AG10803 (cell line): Measurements from ENCODE around the gene MRPL49.
"Not testable (repeated sequence)": the region's sequence is repeated elsewhere in the genome, so short reads cannot be mapped to it uniquely, and the experiment has no call there.

Experiments
- DNase-seq: peaks from one replicate; pipeline ENCODE4 v3.0.0; 2010; ENCODE audit warnings: low read depth
- H3K4me3 ChIP-seq: 2 replicates; pipeline ENCODE4 v1.5.1; 2011; ENCODE audit warnings: mild to moderate bottlenecking, low read length, control low read depth
- TF ChIP-seq, protein P1 (sequence below): conservative IDR thresholded peaks from 2 replicates; pipeline ENCODE4 v1.5.1; 2011; ENCODE audit warnings: mild to moderate bottlenecking, low read length, control low read depth, inconsistent platforms

The MRPL49 gene

DNA sequence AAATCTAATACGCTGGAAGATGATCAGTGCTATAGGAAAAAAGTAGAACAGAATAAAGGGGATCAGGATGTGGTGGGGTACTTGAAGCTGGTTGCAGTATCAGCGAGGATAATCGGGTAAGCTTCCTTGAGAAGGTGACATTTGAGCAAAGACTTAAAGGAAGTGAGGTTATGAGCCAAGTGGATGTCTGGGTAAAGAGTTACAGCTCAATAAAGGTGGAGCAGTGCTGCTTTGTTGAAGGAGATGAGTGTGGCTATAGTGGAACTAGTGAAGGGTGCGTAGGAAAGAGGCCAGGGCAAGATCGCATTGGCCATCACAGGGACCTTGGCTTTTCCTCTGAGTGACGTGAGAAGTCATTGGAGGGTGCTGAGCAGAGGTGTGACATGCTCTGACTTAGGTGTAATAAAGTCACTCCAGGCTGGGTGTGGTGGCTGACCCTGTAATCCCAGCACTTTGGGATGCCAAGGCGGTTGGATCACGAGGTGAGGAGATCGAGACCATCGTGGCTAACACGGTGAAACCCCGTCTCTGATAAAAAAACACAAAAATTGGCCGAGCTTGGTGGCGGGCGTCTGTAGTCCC is 14.5 kb downstream of the MRPL49 start:
- H3K4me3 ChIP-seq = no peak overlapping the region
- TF ChIP-seq, protein P1, sequence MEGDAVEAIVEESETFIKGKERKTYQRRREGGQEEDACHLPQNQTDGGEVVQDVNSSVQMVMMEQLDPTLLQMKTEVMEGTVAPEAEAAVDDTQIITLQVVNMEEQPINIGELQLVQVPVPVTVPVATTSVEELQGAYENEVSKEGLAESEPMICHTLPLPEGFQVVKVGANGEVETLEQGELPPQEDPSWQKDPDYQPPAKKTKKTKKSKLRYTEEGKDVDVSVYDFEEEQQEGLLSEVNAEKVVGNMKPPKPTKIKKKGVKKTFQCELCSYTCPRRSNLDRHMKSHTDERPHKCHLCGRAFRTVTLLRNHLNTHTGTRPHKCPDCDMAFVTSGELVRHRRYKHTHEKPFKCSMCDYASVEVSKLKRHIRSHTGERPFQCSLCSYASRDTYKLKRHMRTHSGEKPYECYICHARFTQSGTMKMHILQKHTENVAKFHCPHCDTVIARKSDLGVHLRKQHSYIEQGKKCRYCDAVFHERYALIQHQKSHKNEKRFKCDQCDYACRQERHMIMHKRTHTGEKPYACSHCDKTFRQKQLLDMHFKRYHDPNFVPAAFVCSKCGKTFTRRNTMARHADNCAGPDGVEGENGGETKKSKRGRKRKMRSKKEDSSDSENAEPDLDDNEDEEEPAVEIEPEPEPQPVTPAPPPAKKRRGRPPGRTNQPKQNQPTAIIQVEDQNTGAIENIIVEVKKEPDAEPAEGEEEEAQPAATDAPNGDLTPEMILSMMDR = no peak
- DNase-seq = no peak

DNA sequence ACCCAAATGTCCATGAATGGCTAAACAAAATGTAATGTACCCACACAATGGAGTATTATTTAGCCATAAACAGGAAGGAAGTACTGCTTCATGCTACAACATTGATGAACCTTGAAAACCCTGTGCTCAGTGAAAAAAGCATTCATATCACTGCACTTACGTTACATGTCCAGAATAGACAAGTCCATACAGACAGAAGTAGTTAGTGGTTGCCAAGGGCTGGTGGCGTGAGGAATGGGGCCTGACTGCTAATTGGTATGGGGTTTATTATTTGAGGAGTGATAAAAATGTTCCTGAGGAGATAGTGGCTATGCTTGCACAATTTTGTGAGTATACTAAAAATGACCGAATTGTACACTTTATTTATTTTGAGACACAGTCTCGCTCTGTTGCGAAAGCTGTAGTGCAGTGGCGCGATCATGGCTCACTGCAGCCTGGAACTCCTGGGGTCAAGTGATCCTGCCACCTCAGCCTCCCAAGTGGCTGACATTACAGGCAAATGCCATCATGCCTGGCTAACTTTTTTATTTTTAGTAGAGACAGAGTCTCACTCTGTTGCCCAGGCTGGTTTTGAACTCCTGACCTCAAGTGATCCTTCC is 19.9 kb downstream of the MRPL49 start:
- no peak overlapping the region for H3K4me3 ChIP-seq
- TF ChIP-seq, protein P1 = no peak
- DNase-seq = no peak

DNA sequence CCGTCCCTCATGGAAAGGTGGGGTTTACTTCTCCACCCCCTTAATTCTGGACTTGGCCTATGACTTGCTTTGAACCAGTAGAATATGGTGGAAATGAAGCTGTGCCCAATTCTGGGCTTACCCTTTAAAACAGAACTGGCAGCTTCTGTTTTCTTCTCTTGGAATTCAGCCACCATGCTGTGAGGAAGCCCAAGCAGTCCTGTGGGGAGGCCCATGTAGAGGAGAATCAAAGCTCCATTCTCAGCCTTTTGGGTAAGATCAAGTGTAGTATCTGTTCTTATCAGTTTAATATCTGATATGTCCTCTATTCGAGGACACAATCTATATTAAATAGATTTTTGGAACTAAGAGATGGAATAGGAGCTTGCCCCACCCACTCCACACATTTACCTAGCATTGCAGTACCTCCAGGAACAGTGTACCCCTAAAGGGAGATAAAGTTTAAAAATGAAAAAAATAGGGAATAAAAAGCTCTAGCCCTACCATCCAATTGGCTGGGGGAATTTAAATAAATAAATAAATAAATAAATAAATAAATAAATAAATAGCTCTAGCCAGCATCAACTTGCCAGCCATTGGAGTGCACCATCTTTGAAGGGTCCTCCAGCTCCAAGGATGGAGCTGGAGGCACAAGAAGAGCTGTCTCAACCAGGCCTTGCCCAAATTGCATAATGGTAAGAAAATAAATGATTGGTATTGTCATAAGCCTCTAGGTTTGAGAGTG is 25.4 kb downstream of the MRPL49 start:
- TF ChIP-seq, protein P1 = no peak
- H3K4me3 ChIP-seq = no peak overlapping the region
- no peak for DNase-seq

DNA sequence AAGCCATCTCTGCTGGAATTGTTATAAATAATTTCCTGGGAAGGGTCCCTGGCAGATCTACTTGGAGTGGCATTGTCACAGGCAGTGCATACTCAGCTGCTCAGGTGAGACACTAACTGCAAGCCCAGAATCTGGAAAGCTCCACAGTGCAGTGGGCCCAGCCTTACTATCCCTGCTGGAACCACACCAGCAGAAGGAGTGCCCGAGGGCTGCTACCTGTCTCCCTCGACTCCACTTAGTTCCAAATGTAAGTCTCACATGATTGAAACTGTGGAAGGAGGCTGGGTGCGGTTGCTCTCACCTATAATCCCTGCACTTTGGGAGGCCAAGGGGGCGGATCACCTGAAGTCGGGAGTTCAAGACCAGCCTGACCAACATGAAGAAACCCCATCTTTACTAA is 26.5 kb downstream of the MRPL49 start:
- no peak for DNase-seq
- TF ChIP-seq, protein P1 = no peak
- H3K4me3 ChIP-seq = no peak overlapping the region

DNA sequence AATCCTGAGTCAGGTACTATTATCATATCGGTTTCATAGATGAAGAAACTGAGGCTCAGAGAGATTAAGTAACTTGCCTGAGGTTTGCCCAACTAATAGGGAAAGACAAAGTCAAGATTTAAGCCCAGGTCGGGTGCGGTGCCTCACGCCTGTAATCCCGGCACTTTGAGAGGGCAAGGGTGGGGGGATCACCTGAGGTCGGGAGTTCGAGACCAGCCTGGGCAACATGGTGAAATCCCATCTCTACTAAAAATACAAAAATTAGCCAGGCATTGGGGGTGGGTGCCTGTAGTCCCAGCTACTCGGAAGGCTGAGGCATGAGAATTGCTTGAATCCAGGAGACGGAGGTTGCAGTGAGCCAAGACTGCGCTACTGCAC is 28.0 kb downstream of the MRPL49 start:
- DNase-seq, H3K4me3 ChIP-seq: not testable (repeated sequence)

DNA sequence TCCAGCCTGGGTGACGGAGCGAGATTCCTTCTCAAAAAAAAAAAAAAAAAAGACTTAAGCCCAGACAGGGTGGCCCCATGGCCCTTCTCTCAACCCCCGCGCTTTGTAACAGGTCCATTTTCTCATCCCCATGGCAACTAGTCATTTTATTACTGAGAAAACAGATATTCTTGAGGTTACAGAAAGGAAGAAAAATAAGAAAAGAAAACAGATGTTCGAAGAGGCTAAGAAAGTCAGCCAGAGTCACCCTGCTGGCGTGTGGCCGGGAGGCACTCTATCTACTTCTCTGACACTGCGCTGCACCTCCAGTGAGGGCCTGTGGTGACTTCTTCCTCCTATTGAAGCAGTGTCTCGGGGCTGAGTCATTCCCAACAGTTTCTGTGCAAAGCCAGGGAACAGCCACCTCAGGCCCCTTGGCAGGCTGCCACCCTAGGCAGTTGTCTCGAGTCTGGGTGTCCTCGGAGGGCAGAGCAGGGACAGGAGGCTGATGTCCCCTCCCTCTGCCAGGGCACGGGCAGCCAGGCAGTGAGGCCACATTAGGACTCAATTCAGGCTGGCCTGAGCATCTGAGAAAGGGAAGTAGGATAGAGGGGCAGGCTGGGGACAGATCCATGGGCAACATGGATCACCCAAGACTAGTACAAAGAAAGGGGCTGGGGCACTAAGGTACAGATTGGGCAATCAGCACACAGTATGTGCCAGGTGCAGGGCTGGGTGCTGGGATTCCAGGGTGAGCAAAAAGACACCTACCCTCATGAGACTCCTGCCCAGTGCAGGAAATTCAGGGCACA is 28.6 kb downstream of the MRPL49 start:
- H3K4me3 ChIP-seq = no peak overlapping the region
- peak; percentile 85 for DNase-seq

More for the DNA sequence above, 28.6 kb downstream of the MRPL49 start:
- TF ChIP-seq, protein P1 = no peak
